Lower leg skin (tissue), 3 donors: ENCODE data around the gene SUN2.

Experiments used
- POLR2A ChIP-seq, 2 donors: fragments of 450-650 bp; IDR thresholded peaks; one replicate each; pipeline ENCODE4 v1.6.1; 2016 to 2017; ENCODE audit warnings: antibody characterized with exemption in 2 of 2, mild to moderate bottlenecking in 1 of 2, moderate library complexity in 1 of 2
- TF ChIP-seq, protein P1 (sequence below), 3 donors: fragments of 450-650 bp; IDR thresholded peaks; one replicate each; pipeline ENCODE4 v1.5.1; 2016; ENCODE audit warnings: antibody characterized with exemption in 3 of 3, mild to moderate bottlenecking in 3 of 3, moderate library complexity in 2 of 3

GRCh38 chr22:38685761-38686160 lies 70.0 kb downstream of the SUN2 start:
- TF ChIP-seq, protein P1, sequence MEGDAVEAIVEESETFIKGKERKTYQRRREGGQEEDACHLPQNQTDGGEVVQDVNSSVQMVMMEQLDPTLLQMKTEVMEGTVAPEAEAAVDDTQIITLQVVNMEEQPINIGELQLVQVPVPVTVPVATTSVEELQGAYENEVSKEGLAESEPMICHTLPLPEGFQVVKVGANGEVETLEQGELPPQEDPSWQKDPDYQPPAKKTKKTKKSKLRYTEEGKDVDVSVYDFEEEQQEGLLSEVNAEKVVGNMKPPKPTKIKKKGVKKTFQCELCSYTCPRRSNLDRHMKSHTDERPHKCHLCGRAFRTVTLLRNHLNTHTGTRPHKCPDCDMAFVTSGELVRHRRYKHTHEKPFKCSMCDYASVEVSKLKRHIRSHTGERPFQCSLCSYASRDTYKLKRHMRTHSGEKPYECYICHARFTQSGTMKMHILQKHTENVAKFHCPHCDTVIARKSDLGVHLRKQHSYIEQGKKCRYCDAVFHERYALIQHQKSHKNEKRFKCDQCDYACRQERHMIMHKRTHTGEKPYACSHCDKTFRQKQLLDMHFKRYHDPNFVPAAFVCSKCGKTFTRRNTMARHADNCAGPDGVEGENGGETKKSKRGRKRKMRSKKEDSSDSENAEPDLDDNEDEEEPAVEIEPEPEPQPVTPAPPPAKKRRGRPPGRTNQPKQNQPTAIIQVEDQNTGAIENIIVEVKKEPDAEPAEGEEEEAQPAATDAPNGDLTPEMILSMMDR (IDR thresholded peaks at IDR 0.05): no peak
- no peak for TF ChIP-seq POLR2A (IDR thresholded peaks at IDR 0.05)
